IMR-90 (cell line): ENCODE results near the gene TRIO.

Source experiments
- BHLHE40 ChIP-seq: fragments of 150-350 bp; IDR thresholded peaks from 2 replicates; pipeline ENCODE4 v1.6.1; 2016; ENCODE audit warnings: mild to moderate bottlenecking, low read depth, low read length
- FOS ChIP-seq: fragments of 150-350 bp; IDR thresholded peaks from 2 replicates; pipeline ENCODE4 v1.6.1; 2016; ENCODE audit warnings: low read depth, low read length
- MAFK ChIP-seq: IDR thresholded peaks from 2 replicates; pipeline ENCODE4 v1.6.1; 2012; ENCODE audit warnings: low read depth, low read length, improper control_type of control experiment
- MXI1 ChIP-seq: IDR thresholded peaks from 2 replicates; pipeline ENCODE4 v1.6.1; 2012; ENCODE audit warnings: low read depth, mild to moderate bottlenecking, low read length, moderate library complexity, borderline replicate concordance
- NFE2L2 ChIP-seq: fragments of 150-350 bp; IDR thresholded peaks from 2 replicates; pipeline ENCODE4 v1.6.1; 2016; ENCODE audit warnings: low read depth, mild to moderate bottlenecking, low read length
- POLR2A ChIP-seq: IDR thresholded peaks from 2 replicates; pipeline ENCODE4 v1.6.1; 2012; ENCODE audit warnings: mild to moderate bottlenecking, low read depth, low read length
- RAD21 ChIP-seq: IDR thresholded peaks from 2 replicates; pipeline ENCODE4 v1.6.1; 2012; ENCODE audit warnings: low read length, improper control_type of control experiment
- RCOR1 ChIP-seq: IDR thresholded peaks from 2 replicates; pipeline ENCODE4 v1.6.1; 2012; ENCODE audit warnings: mild to moderate bottlenecking, low read length, improper control_type of control experiment; ENCODE audit not compliant: insufficient replicate concordance
- RFX5 ChIP-seq: IDR thresholded peaks from 2 replicates; pipeline ENCODE4 v1.8.0; 2012; ENCODE audit warnings: low read depth, mild to moderate bottlenecking, low read length, moderate library complexity
- SMC3 ChIP-seq: fragments of 150-350 bp; IDR thresholded peaks from 2 replicates; pipeline ENCODE4 v1.6.1; 2016; ENCODE audit warnings: low read depth, mild to moderate bottlenecking, antibody characterized with exemption, low read length, moderate library complexity
- TF ChIP-seq, protein P1 (sequence below): conservative IDR thresholded peaks from 2 replicates; pipeline ENCODE4 v1.5.1; 2012; ENCODE audit warnings: mild to moderate bottlenecking, low read depth, low read length, improper control_type of control experiment
- TF ChIP-seq, protein P2 (sequence below): fragments of 150-350 bp; IDR thresholded peaks from 2 replicates; pipeline ENCODE4 v1.6.1; 2017; ENCODE audit warnings: mild to moderate bottlenecking, antibody characterized with exemption, low read length, low read depth
- TF ChIP-seq, protein P3 (sequence below): fragments of 150-350 bp; IDR thresholded peaks from 2 replicates; pipeline ENCODE4 v1.6.1; 2016; ENCODE audit warnings: low read depth, mild to moderate bottlenecking, low read length, moderate library complexity, borderline replicate concordance

DNA sequence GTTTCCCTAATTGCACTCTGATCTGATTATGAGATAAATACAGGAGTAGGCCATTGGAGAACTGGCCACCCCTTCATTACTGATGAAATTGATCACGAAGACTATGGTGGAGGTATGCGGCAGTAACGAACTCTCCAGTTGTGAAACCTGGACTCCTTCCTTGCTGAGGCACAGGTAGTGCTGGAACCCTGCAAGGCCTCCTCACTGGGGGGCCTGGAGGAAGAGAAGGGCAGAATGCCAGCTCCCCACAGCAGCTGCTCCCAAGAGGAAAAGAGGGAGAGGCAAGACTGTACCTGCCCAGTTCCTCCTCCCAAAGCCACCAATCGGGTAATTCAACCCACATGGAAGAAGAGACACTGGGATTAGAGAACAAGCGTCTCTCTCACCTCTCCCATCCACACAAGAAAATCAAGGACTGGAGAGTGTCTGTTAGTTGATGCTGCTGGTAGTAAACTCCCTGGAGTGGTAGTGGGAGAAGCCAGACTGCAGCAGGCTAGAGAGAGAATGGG, 19.1 kb upstream of the TRIO start:
- TF ChIP-seq, protein P1, sequence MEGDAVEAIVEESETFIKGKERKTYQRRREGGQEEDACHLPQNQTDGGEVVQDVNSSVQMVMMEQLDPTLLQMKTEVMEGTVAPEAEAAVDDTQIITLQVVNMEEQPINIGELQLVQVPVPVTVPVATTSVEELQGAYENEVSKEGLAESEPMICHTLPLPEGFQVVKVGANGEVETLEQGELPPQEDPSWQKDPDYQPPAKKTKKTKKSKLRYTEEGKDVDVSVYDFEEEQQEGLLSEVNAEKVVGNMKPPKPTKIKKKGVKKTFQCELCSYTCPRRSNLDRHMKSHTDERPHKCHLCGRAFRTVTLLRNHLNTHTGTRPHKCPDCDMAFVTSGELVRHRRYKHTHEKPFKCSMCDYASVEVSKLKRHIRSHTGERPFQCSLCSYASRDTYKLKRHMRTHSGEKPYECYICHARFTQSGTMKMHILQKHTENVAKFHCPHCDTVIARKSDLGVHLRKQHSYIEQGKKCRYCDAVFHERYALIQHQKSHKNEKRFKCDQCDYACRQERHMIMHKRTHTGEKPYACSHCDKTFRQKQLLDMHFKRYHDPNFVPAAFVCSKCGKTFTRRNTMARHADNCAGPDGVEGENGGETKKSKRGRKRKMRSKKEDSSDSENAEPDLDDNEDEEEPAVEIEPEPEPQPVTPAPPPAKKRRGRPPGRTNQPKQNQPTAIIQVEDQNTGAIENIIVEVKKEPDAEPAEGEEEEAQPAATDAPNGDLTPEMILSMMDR: no peak
- TF ChIP-seq MAFK: no peak
- TF ChIP-seq, protein P2, sequence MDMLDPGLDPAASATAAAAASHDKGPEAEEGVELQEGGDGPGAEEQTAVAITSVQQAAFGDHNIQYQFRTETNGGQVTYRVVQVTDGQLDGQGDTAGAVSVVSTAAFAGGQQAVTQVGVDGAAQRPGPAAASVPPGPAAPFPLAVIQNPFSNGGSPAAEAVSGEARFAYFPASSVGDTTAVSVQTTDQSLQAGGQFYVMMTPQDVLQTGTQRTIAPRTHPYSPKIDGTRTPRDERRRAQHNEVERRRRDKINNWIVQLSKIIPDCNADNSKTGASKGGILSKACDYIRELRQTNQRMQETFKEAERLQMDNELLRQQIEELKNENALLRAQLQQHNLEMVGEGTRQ: no peak
- TF ChIP-seq RAD21: no peak
- TF ChIP-seq POLR2A: no peak
- no peak for TF ChIP-seq RCOR1
- TF ChIP-seq RFX5: no peak
- TF ChIP-seq, protein P3, sequence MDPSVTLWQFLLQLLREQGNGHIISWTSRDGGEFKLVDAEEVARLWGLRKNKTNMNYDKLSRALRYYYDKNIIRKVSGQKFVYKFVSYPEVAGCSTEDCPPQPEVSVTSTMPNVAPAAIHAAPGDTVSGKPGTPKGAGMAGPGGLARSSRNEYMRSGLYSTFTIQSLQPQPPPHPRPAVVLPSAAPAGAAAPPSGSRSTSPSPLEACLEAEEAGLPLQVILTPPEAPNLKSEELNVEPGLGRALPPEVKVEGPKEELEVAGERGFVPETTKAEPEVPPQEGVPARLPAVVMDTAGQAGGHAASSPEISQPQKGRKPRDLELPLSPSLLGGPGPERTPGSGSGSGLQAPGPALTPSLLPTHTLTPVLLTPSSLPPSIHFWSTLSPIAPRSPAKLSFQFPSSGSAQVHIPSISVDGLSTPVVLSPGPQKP: no peak
- no peak for TF ChIP-seq MXI1
- no peak for TF ChIP-seq SMC3
- TF ChIP-seq NFE2L2: no peak
- TF ChIP-seq FOS: no peak
- no peak for TF ChIP-seq BHLHE40
